Measurements from ENCODE around the gene ZBTB43. TPM values are rescaled to one million over a fixed set of nuclear protein-coding genes. Genes with fewer than 3 reads are reported as not detected.

Gene ZBTB43
- total and polyA plus RNA-seq, 10 of the 15 experiments (the other 5 are each of a cell fraction or from before 2014, with no cell fraction given): 2.4 to 19.3 (median 8.7) TPM

DNA sequence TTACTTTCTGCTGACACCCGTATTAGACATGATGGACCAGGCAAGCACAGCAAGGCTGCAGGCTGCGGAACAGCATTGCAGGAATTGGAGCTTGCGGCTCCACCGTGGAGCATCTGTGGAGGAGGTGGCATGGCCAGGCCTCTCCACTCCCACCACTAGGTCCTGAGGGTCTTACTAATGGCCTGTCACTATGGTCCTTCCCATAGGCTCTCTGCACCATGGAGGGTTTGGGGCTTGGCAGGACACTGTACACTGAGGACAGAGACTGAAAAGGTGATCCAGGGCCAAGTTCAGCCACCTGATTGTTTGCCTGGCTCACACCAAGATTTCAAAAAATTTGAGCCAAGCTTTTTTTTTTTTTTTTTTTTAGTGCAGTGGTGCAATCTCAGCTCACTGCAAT lies 14.3 kb upstream of the ZBTB43 start:
- H4K20me1 ChIP-seq (ENCODE audit: control insufficient read depth, insufficient read depth): no peaks in the 10 kb centered on the region

More for the DNA sequence above, 14.3 kb upstream of the ZBTB43 start:
- no peak overlapping the region for H2AFZ ChIP-seq (ENCODE audit: control insufficient read depth, low read depth, low read length)
- in situ Hi-C loops (cut with MboI): no loop called here
- H3K79me2 ChIP-seq (ENCODE audit: control insufficient read depth, insufficient read depth, low read length): no peaks in the 10 kb centered on the region
- H3K4me1 ChIP-seq (ENCODE audit: control insufficient read depth, insufficient read depth, low read length): no peaks in the 10 kb centered on the region
- H3K27me3 ChIP-seq (replicated peaks in 1 of 2; ENCODE audit: control insufficient read depth in 2 of 2, insufficient read depth in 2 of 2, low read length in 1 of 2): peaks cover 1 to 2% of the 10 kb centered on the region in 2 experiments; a peak in 1 of 4 replicates
- DNase-seq (ENCODE audit: low read depth, low spot score): no peak
- H3K9ac ChIP-seq (ENCODE audit: control insufficient read depth, insufficient read depth, low read length): no peak overlapping the region
- intact Hi-C loops (cut with micrococcal nuclease; ENCODE audit: unreplicated experiment): no loop called here
- WGBS (ENCODE audit: insufficient coverage, insufficient replicate concordance, low lambda C conversion rate, missing lambda C conversion rate): 87% methylated on average over 4 of the region's 4 CpGs
- H3K9me3 ChIP-seq (replicated peaks; ENCODE audit: control insufficient read depth, insufficient read depth, low read length): no peaks in the 10 kb centered on the region
- ChIA-PET SMC1A (ENCODE audit: uncharacterized antibody, unreplicated experiment) (interaction anchor here (0.6 to 1.2 kb wide), 3 partner anchors 9 to 592 kb away, joined by 3 to 4 read pairs (median 3); no protein-coding TSS in a partner anchor), POLR2A (interaction anchor here (0.5 to 0.6 kb wide), 2 partner anchors 893 to 1685 kb away, joined by 3 to 5 read pairs; no protein-coding TSS in a partner anchor), CTCF (interaction anchor here (0.7 to 4.2 kb wide), 5 partner anchors 8 to 89 kb away, joined by 3 to 23 read pairs (median 10); no protein-coding TSS in a partner anchor), RAD21 (ENCODE audit: unreplicated experiment) (interaction anchor here (0.7 kb wide), 1 partner anchor 43 kb away, joined by 3 read pairs; no protein-coding TSS in a partner anchor)
- H3K36me3 ChIP-seq (ENCODE audit: control insufficient read depth in 2 of 2, insufficient read depth in 2 of 2, low read length in 1 of 2): no peaks in the 10 kb centered on the region
- no peak overlapping the region for H3K27ac ChIP-seq (ENCODE audit: control insufficient read depth, insufficient read depth)
- no peak for FAIRE-seq
- no TSS peak for BruUV-seq (replicated peaks)
- no peak for TF ChIP-seq CHD1 (IDR thresholded peaks at IDR 0.05; ENCODE audit: low read depth, low read length)
- TF ChIP-seq STAT3 (IDR thresholded peaks at IDR 0.05; ENCODE audit: low read depth, low read length): no peak
- no peak for TF ChIP-seq CBX5 (IDR thresholded peaks at IDR 0.05; ENCODE audit: low read depth)
- TF ChIP-seq, protein P1, sequence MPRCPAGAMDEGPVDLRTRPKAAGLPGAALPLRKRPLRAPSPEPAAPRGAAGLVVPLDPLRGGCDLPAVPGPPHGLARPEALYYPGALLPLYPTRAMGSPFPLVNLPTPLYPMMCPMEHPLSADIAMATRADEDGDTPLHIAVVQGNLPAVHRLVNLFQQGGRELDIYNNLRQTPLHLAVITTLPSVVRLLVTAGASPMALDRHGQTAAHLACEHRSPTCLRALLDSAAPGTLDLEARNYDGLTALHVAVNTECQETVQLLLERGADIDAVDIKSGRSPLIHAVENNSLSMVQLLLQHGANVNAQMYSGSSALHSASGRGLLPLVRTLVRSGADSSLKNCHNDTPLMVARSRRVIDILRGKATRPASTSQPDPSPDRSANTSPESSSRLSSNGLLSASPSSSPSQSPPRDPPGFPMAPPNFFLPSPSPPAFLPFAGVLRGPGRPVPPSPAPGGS (IDR thresholded peaks at IDR 0.05; ENCODE audit: borderline replicate concordance, insufficient read depth, low read depth, low read length, poor library complexity, severe bottlenecking): no peak
- no peak for TF ChIP-seq SUZ12 (IDR thresholded peaks at IDR 0.05; ENCODE audit: unreplicated experiment)
- no peak for TF ChIP-seq RCOR1 (conservative IDR thresholded peaks at IDR 0.05; ENCODE audit: low read depth, low read length)
- no peak for TF ChIP-seq BMI1 (IDR thresholded peaks at IDR 0.05; ENCODE audit: borderline replicate concordance)
- no peak for TF ChIP-seq YBX1 (IDR thresholded peaks at IDR 0.05)
- no peak for TF ChIP-seq SMAD1 (IDR thresholded peaks at IDR 0.05; ENCODE audit: low read depth, partially characterized antibody)
- TF ChIP-seq RFX5 (IDR thresholded peaks at IDR 0.05; ENCODE audit: low read depth, low read length): no peak
- no peak for TF ChIP-seq HDGF (IDR thresholded peaks at IDR 0.05)
- no peak for TF ChIP-seq RAD21 (IDR thresholded peaks at IDR 0.05; ENCODE audit: insufficient read depth, low read depth, low read length)
- no peak for TF ChIP-seq CHD2 (IDR thresholded peaks at IDR 0.05; ENCODE audit: borderline replicate concordance, low read depth, low read length)
- no peak for TF ChIP-seq FOXM1 (IDR thresholded peaks at IDR 0.05; ENCODE audit: low read depth, low read length)
- no peak for TF ChIP-seq GABPA (IDR thresholded peaks at IDR 0.05; ENCODE audit: low read depth)
- H3K4me3 ChIP-seq: no peak overlapping the region
- ATAC-seq: no peak
- H3K4me2 ChIP-seq (ENCODE audit: control insufficient read depth, insufficient read depth): no peak overlapping the region
